Measurements from ENCODE around the gene ANKIB1. TPM values are rescaled to one million over a fixed set of nuclear protein-coding genes. Genes with fewer than 3 reads are reported as not detected.
"Not testable (repeated sequence)": the region's sequence is repeated elsewhere in the genome, so short reads cannot be mapped to it uniquely, and the experiment has no call there.

Gene ANKIB1
- total RNA-seq, 1 donor from 2014 or later, result 50.1 TPM

GRCh38 chr7:92343714-92344113 is 97.9 kb downstream of the ANKIB1 start:
- no peak for ATAC-seq
- no peak for DNase-seq
- no peaks in the 10 kb centered on the region for H3K27me3 ChIP-seq
- H3K36me3 ChIP-seq, result peaks cover 42% of the 10 kb centered on the region
- H3K4me1 ChIP-seq, result no peaks in the 10 kb centered on the region
- H3K27ac ChIP-seq, result no peak overlapping the region
- no peak for TF ChIP-seq CTCF (IDR thresholded peaks at IDR 0.05)
- intact Hi-C loops (cut with DNase I), result no loop called here
- no peak overlapping the region for H3K4me3 ChIP-seq
- H3K9me3 ChIP-seq, result no peaks in the 10 kb centered on the region

DNA sequence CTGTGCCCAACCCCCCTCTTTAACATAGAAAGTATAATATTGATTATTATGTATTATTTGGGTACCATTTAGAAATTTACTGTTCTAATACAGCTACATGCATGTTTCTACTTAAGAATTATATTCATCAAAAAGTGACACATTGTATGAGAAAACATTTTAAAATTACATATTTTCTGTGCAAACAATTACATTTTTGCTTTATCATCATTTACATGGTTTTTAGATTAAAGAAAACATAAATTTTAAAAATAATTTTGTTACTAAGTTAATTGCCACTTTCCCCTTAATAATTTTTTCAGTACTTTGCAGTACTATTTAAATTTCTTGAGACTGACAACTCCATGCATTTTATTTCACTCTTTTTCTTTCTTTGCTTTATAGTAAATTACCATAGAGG is 106.2 kb downstream of the ANKIB1 start:
- DNase-seq, result no peak

GRCh38 chr7:92354214-92354613 is 108.4 kb downstream of the ANKIB1 start:
- Histone ChIP-seq H3K4me3 (no peak overlapping the region), H3K4me1 (no peaks in the 10 kb centered on the region), H3K27me3 (no peaks in the 10 kb centered on the region), H3K27ac (no peak overlapping the region), H3K36me3 (peaks cover 36% of the 10 kb centered on the region), H3K9me3 (no peaks in the 10 kb centered on the region)
- intact Hi-C loops (cut with DNase I), result no loop called here
- ATAC-seq (no peak), DNase-seq (no peak)
- no peak for TF ChIP-seq CTCF (IDR thresholded peaks at IDR 0.05)

More for the DNA sequence above, 106.2 kb downstream of the ANKIB1 start:
- Histone ChIP-seq H3K27ac (no peak overlapping the region), H3K9me3 (no peaks in the 10 kb centered on the region), H3K36me3 (peaks cover 44% of the 10 kb centered on the region), H3K4me3 (no peak overlapping the region), H3K4me1 (no peaks in the 10 kb centered on the region), H3K27me3 (no peaks in the 10 kb centered on the region)
- no peak for ATAC-seq
- TF ChIP-seq CTCF (IDR thresholded peaks at IDR 0.05), result no peak
- intact Hi-C loops (cut with DNase I), result no loop called here

- no peaks in the 10 kb centered on the region for H3K9me3 ChIP-seq
- no peak for DNase-seq
- H3K27ac ChIP-seq, result no peak overlapping the region
- H3K36me3 ChIP-seq, result peaks cover 36% of the 10 kb centered on the region
- H3K4me1 ChIP-seq, result no peaks in the 10 kb centered on the region
- H3K4me3 ChIP-seq, result no peak overlapping the region
- no peak for TF ChIP-seq CTCF (IDR thresholded peaks at IDR 0.05)
- ATAC-seq, result no peak
- intact Hi-C loops (cut with DNase I), result no loop called here
- no peaks in the 10 kb centered on the region for H3K27me3 ChIP-seq
Observed at GRCh38 chr7:92356406-92356805, 110.6 kb downstream of the ANKIB1 start.

- no peaks in the 10 kb centered on the region for H3K9me3 ChIP-seq
- no peak for TF ChIP-seq CTCF (IDR thresholded peaks at IDR 0.05)
- peaks cover 41% of the 10 kb centered on the region for H3K36me3 ChIP-seq
- H3K27ac ChIP-seq, result no peak overlapping the region
- H3K27me3 ChIP-seq, result no peaks in the 10 kb centered on the region
- no peak overlapping the region for H3K4me3 ChIP-seq
- ATAC-seq (no peak), DNase-seq (no peak)
- intact Hi-C loops (cut with DNase I), result no loop called here
- H3K4me1 ChIP-seq, result no peaks in the 10 kb centered on the region
Observed at GRCh38 chr7:92357260-92357659, 111.5 kb downstream of the ANKIB1 start.

DNA sequence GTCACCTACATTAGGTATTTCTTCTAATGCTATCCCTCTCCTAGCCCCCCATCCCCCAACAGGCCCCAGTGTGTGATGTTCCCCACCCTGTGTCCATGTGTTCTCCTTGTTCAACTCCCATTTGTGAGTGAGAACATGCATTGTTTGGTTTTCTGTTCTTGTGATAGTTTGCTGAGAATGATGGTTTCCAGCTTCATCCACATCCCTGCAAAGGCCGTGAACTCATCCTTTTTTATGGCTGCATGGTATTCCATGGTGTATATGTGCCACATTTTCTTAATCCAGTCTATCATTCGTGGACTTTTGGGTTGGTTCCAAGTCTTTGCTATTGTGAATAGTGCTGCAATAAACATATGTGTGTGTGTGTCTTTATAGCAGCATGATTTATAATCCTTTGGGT is 113.4 kb downstream of the ANKIB1 start:
- ATAC-seq; H3K4me1 ChIP-seq; H3K4me3 ChIP-seq; H3K9me3 ChIP-seq; DNase-seq; H3K27me3 ChIP-seq; H3K27ac ChIP-seq; intact Hi-C loops (cut with DNase I): not testable (repeated sequence)
- peaks cover 39% of the 10 kb centered on the region for H3K36me3 ChIP-seq
